GM23338 (cell line): ENCODE data around the gene PARP3. TPM values are rescaled to one million over a fixed set of nuclear protein-coding genes. Genes with fewer than 3 reads are reported as not detected.

ENCODE experiments used
- ATAC-seq: fragments of 200-7000 bp; cut with Tn5 transposase; 3 replicates; pipeline ENCODE4 v1.9.1; 2020
- DNase-seq: peaks from one replicate; pipeline ENCODE4 v3.0.0-alpha.2; 2015; ENCODE audit warnings: low spot score
- H2AFZ ChIP-seq: fragments of 200-600 bp; sonication (generic); 2 replicates; pipeline ENCODE4 v1.8.0; 2016; ENCODE audit warnings: antibody characterized with exemption, mild to moderate bottlenecking, moderate library complexity
- H3F3A ChIP-seq: fragments of 200-600 bp; sonication (generic); replicated peaks from 2 replicates; pipeline ENCODE4 v1.8.0; 2017; ENCODE audit warnings: antibody characterized with exemption, mixed run types, low read depth
- H3K27ac ChIP-seq: fragments of 200-600 bp; sonication (generic); 2 replicates; pipeline ENCODE4 v1.6.1; 2016; ENCODE audit warnings: low read depth
- H3K27me3 ChIP-seq: fragments of 200-600 bp; sonication (generic); 2 replicates; pipeline ENCODE4 v1.8.0; 2016; ENCODE audit warnings: mild to moderate bottlenecking, mixed run types, moderate library complexity; ENCODE audit not compliant: insufficient read depth
- H3K36me3 ChIP-seq: fragments of 200-600 bp; sonication (generic); 2 replicates; pipeline ENCODE4 v1.8.0; 2016; ENCODE audit warnings: mild to moderate bottlenecking; ENCODE audit not compliant: insufficient read depth
- H3K4me1 ChIP-seq: fragments of 200-600 bp; sonication (generic); 2 replicates; pipeline ENCODE4 v1.8.0; 2016; ENCODE audit warnings: mild to moderate bottlenecking, moderate library complexity; ENCODE audit not compliant: insufficient read depth
- H3K4me2 ChIP-seq: fragments of 200-600 bp; sonication (generic); 2 replicates; pipeline ENCODE4 v1.7.1; 2017; ENCODE audit warnings: mixed run types
- H3K4me3 ChIP-seq: fragments of 200-600 bp; sonication (generic); 2 replicates; pipeline ENCODE4 v1.6.1; 2016; ENCODE audit warnings: mixed run types
- H3K79me2 ChIP-seq: fragments of 200-600 bp; sonication (generic); replicated peaks from 2 replicates; pipeline ENCODE4 v1.8.0; 2017; ENCODE audit warnings: mild to moderate bottlenecking; ENCODE audit not compliant: insufficient read depth
- H3K9me2 ChIP-seq: fragments of 200-600 bp; sonication (generic); 2 replicates; pipeline ENCODE4 v1.8.0; 2017; ENCODE audit not compliant: insufficient read depth
- H4K20me1 ChIP-seq: fragments of 200-600 bp; sonication (generic); replicated peaks from 2 replicates; pipeline ENCODE4 v1.8.0; 2017; ENCODE audit warnings: mild to moderate bottlenecking; ENCODE audit not compliant: insufficient read depth
- H3K27ac Mint-ChIP-seq: 2 replicates; pipeline ENCODE4 v1.8.0; 2020; ENCODE audit warnings: inconsistent platforms, mild to moderate bottlenecking, moderate library complexity, mixed read lengths
- H3K27me3 Mint-ChIP-seq: 3 replicates; pipeline ENCODE4 v1.8.0; 2022; ENCODE audit warnings: low read depth, mild to moderate bottlenecking, moderate library complexity, mixed read lengths, inconsistent platforms; ENCODE audit not compliant: insufficient read depth, poor library complexity
- H3K36me3 Mint-ChIP-seq: 3 replicates; pipeline ENCODE4 v1.8.0; 2021; ENCODE audit warnings: low read depth, mild to moderate bottlenecking, inconsistent platforms, moderate library complexity, mixed read lengths
- H3K4me1 Mint-ChIP-seq: 3 replicates; pipeline ENCODE4 v1.8.0; 2020; ENCODE audit warnings: mild to moderate bottlenecking, inconsistent platforms, mixed read lengths
- H3K4me3 Mint-ChIP-seq: 3 replicates; pipeline ENCODE4 v1.8.0; 2021; ENCODE audit warnings: moderate library complexity, mild to moderate bottlenecking, inconsistent platforms, mixed read lengths
- H3K9me3 Mint-ChIP-seq: 3 replicates; pipeline ENCODE4 v1.8.0; 2020; ENCODE audit warnings: moderate library complexity, mild to moderate bottlenecking, inconsistent platforms, mixed read lengths
- CREB1 ChIP-seq: fragments of 250-450 bp; sonication (Bioruptor Pico); IDR thresholded peaks from 2 replicates; pipeline ENCODE4 v1.5.0; 2020; ENCODE audit warnings: low read depth, mild to moderate bottlenecking, moderate library complexity
- EZH2 ChIP-seq: fragments of 200-600 bp; sonication (generic); IDR thresholded peaks from one replicate; pipeline ENCODE4 v1.8.0; 2017; ENCODE audit warnings: antibody characterized with exemption, mild to moderate bottlenecking, low read depth; ENCODE audit not compliant: unreplicated experiment
- EZH2phosphoT487 ChIP-seq: fragments of 200-600 bp; sonication (generic); IDR thresholded peaks from one replicate; pipeline ENCODE4 v1.8.1; 2018; ENCODE audit warnings: antibody characterized with exemption; ENCODE audit not compliant: unreplicated experiment
- JUNB ChIP-seq: IDR thresholded peaks from one replicate; pipeline ENCODE4 v1.6.1; 2016; ENCODE audit warnings: antibody characterized with exemption; ENCODE audit not compliant: unreplicated experiment
- POLR2AphosphoS5 ChIP-seq: IDR thresholded peaks from 2 replicates; pipeline ENCODE4 v1.6.1; 2016; ENCODE audit warnings: antibody characterized with exemption, low read depth
- STAT1 ChIP-seq: IDR thresholded peaks from one replicate; pipeline ENCODE4 v1.6.1; 2016; ENCODE audit warnings: antibody characterized with exemption; ENCODE audit not compliant: unreplicated experiment
- ZNF331 ChIP-seq: fragments of 250-450 bp; sonication (Bioruptor Pico); IDR thresholded peaks from 2 replicates; pipeline ENCODE4 v1.5.0; 2020; ENCODE audit warnings: low read depth, mild to moderate bottlenecking, moderate library complexity
- polyA plus RNA-seq: library from polyadenylated mRNA; unstranded; fragments of >200 nt; fragmentation: Nextera tagmentation; extraction: Ambion mirVana; gene quantifications from 2 replicates; pipeline ENCODE4 v1.2.1, GENCODE V29; 2016
- total RNA-seq: library from RNA; depleted of rRNA; stranded (reverse); fragments of >200 nt; shearing (Covaris generic); gene quantifications from 2 replicates; pipeline ENCODE4 v1.2.3, GENCODE V29; 2014
- TF ChIP-seq, protein P1 (sequence below), 2 experiments: fragments of 200-600 bp in 1 of 2; sonication (generic) in 1 of 2; conservative IDR thresholded peaks; 2 replicates each; pipeline versions ENCODE4 v1.5.1 to v1.6.1; 2016 to 2017; ENCODE audit warnings: antibody characterized with exemption in 2 of 2, low read depth in 2 of 2, mild to moderate bottlenecking in 2 of 2, moderate library complexity in 1 of 2
- TF ChIP-seq, protein P2 (sequence below): IDR thresholded peaks from 2 replicates; pipeline ENCODE4 v1.6.1; 2016; ENCODE audit warnings: antibody characterized with exemption
- TF ChIP-seq, protein P3 (sequence below): fragments of 250-450 bp; sonication (Bioruptor Pico); IDR thresholded peaks from 2 replicates; pipeline ENCODE4 v1.5.0; 2020; ENCODE audit warnings: mild to moderate bottlenecking, moderate library complexity
- TF ChIP-seq, protein P4 (sequence below): IDR thresholded peaks from one replicate; pipeline ENCODE4 v1.6.1; 2018; ENCODE audit warnings: antibody characterized with exemption; ENCODE audit not compliant: unreplicated experiment

Gene PARP3
- total and polyA plus RNA-seq, 2 experiments from 2014 or later = 0.76 to 1.1 TPM

- Histone ChIP-seq H3K9me2 (no peaks in the 10 kb centered on the region), H2AFZ (no peak overlapping the region), H3K36me3 (no peaks in the 10 kb centered on the region), H4K20me1 (no peaks in the 10 kb centered on the region), H3K4me1 (peaks cover 26% of the 10 kb centered on the region), H3F3A (peaks cover 32% of the 10 kb centered on the region), H3K27me3 (peaks cover 38% of the 10 kb centered on the region), H3K27ac (no peak overlapping the region), H3K79me2 (no peaks in the 10 kb centered on the region), H3K4me3 (no peak overlapping the region), H3K4me2 (no peak overlapping the region)
- TF ChIP-seq ZNF331 (CRISPR knock-in tag) (no peak), EZH2phosphoT487 (no peak), CREB1 (no peak), JUNB (no peak), EZH2 (no peak), POLR2AphosphoS5 (no peak), STAT1 (no peak)
- TF ChIP-seq, protein P1, sequence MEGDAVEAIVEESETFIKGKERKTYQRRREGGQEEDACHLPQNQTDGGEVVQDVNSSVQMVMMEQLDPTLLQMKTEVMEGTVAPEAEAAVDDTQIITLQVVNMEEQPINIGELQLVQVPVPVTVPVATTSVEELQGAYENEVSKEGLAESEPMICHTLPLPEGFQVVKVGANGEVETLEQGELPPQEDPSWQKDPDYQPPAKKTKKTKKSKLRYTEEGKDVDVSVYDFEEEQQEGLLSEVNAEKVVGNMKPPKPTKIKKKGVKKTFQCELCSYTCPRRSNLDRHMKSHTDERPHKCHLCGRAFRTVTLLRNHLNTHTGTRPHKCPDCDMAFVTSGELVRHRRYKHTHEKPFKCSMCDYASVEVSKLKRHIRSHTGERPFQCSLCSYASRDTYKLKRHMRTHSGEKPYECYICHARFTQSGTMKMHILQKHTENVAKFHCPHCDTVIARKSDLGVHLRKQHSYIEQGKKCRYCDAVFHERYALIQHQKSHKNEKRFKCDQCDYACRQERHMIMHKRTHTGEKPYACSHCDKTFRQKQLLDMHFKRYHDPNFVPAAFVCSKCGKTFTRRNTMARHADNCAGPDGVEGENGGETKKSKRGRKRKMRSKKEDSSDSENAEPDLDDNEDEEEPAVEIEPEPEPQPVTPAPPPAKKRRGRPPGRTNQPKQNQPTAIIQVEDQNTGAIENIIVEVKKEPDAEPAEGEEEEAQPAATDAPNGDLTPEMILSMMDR (conservative IDR thresholded peaks at IDR 0.05; ENCODE audit: low read depth in 2 of 2) = no peak
- TF ChIP-seq, protein P2, sequence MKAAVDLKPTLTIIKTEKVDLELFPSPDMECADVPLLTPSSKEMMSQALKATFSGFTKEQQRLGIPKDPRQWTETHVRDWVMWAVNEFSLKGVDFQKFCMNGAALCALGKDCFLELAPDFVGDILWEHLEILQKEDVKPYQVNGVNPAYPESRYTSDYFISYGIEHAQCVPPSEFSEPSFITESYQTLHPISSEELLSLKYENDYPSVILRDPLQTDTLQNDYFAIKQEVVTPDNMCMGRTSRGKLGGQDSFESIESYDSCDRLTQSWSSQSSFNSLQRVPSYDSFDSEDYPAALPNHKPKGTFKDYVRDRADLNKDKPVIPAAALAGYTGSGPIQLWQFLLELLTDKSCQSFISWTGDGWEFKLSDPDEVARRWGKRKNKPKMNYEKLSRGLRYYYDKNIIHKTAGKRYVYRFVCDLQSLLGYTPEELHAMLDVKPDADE = no peak
- TF ChIP-seq, protein P3, sequence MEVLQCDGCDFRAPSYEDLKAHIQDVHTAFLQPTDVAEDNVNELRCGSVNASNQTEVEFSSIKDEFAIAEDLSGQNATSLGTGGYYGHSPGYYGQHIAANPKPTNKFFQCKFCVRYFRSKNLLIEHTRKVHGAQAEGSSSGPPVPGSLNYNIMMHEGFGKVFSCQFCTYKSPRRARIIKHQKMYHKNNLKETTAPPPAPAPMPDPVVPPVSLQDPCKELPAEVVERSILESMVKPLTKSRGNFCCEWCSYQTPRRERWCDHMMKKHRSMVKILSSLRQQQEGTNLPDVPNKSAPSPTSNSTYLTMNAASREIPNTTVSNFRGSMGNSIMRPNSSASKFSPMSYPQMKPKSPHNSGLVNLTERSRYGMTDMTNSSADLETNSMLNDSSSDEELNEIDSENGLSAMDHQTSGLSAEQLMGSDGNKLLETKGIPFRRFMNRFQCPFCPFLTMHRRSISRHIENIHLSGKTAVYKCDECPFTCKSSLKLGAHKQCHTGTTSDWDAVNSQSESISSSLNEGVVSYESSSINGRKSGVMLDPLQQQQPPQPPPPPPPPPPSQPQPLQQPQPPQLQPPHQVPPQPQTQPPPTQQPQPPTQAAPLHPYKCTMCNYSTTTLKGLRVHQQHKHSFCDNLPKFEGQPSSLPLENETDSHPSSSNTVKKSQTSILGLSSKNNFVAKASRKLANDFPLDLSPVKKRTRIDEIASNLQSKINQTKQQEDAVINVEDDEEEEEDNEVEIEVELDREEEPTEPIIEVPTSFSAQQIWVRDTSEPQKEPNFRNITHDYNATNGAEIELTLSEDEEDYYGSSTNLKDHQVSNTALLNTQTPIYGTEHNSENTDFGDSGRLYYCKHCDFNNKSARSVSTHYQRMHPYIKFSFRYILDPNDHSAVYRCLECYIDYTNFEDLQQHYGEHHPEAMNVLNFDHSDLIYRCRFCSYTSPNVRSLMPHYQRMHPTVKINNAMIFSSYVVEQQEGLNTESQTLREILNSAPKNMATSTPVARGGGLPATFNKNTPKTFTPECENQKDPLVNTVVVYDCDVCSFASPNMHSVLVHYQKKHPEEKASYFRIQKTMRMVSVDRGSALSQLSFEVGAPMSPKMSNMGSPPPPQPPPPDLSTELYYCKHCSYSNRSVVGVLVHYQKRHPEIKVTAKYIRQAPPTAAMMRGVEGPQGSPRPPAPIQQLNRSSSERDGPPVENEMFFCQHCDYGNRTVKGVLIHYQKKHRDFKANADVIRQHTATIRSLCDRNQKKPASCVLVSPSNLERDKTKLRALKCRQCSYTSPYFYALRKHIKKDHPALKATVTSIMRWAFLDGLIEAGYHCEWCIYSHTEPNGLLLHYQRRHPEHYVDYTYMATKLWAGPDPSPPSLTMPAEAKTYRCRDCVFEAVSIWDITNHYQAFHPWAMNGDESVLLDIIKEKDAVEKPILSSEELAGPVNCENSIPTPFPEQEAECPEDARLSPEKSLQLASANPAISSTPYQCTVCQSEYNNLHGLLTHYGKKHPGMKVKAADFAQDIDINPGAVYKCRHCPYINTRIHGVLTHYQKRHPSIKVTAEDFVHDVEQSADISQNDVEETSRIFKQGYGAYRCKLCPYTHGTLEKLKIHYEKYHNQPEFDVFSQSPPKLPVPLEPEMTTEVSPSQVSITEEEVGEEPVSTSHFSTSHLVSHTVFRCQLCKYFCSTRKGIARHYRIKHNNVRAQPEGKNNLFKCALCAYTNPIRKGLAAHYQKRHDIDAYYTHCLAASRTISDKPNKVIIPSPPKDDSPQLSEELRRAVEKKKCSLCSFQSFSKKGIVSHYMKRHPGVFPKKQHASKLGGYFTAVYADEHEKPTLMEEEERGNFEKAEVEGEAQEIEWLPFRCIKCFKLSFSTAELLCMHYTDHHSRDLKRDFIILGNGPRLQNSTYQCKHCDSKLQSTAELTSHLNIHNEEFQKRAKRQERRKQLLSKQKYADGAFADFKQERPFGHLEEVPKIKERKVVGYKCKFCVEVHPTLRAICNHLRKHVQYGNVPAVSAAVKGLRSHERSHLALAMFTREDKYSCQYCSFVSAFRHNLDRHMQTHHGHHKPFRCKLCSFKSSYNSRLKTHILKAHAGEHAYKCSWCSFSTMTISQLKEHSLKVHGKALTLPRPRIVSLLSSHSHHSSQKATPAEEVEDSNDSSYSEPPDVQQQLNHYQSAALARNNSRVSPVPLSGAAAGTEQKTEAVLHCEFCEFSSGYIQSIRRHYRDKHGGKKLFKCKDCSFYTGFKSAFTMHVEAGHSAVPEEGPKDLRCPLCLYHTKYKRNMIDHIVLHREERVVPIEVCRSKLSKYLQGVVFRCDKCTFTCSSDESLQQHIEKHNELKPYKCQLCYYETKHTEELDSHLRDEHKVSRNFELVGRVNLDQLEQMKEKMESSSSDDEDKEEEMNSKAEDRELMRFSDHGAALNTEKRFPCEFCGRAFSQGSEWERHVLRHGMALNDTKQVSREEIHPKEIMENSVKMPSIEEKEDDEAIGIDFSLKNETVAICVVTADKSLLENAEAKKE (CRISPR knock-in tag) = no peak
- TF ChIP-seq, protein P4, sequence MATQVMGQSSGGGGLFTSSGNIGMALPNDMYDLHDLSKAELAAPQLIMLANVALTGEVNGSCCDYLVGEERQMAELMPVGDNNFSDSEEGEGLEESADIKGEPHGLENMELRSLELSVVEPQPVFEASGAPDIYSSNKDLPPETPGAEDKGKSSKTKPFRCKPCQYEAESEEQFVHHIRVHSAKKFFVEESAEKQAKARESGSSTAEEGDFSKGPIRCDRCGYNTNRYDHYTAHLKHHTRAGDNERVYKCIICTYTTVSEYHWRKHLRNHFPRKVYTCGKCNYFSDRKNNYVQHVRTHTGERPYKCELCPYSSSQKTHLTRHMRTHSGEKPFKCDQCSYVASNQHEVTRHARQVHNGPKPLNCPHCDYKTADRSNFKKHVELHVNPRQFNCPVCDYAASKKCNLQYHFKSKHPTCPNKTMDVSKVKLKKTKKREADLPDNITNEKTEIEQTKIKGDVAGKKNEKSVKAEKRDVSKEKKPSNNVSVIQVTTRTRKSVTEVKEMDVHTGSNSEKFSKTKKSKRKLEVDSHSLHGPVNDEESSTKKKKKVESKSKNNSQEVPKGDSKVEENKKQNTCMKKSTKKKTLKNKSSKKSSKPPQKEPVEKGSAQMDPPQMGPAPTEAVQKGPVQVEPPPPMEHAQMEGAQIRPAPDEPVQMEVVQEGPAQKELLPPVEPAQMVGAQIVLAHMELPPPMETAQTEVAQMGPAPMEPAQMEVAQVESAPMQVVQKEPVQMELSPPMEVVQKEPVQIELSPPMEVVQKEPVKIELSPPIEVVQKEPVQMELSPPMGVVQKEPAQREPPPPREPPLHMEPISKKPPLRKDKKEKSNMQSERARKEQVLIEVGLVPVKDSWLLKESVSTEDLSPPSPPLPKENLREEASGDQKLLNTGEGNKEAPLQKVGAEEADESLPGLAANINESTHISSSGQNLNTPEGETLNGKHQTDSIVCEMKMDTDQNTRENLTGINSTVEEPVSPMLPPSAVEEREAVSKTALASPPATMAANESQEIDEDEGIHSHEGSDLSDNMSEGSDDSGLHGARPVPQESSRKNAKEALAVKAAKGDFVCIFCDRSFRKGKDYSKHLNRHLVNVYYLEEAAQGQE = no peak
- no peaks in the 10 kb centered on the region for H3K36me3 Mint-ChIP-seq
- DNase-seq (no peak), ATAC-seq (no peak)
- H3K4me1 Mint-ChIP-seq = peaks cover 18% of the 10 kb centered on the region
- H3K9me3 Mint-ChIP-seq = no peaks in the 10 kb centered on the region; the same call in 2 of the 3 replicates
- no peak overlapping the region for H3K4me3 Mint-ChIP-seq
- H3K27ac Mint-ChIP-seq = no peak overlapping the region
- H3K27me3 Mint-ChIP-seq = peaks cover 42% of the 10 kb centered on the region
Observed at GRCh38 chr3:51977446-51978142, 35.4 kb downstream of the PARP3 start.
